ENCODE measurements around the gene TWSG1. TPM values are rescaled to one million over a fixed set of nuclear protein-coding genes. Genes with fewer than 3 reads are reported as not detected.
A peak's percentile ranks its signal among the peaks of the same experiment; 100 is the strongest.

Gene TWSG1
- total and polyA plus RNA-seq, 2 donors from 2014 or later, result 16.9 to 50.1 TPM

GRCh38 chr18:9405130-9405529 lies 70.6 kb downstream of the TWSG1 start:
- no peaks in the 10 kb centered on the region for H3K27me3 ChIP-seq (ENCODE audit: control insufficient read depth, insufficient read depth, low read length)
- intact Hi-C loops (cut with DNase I), result no loop called here
- no peak overlapping the region for H3K4me3 ChIP-seq (ENCODE audit: low read length in 3 of 3)
- FAIRE-seq (no peak), DNase-seq (no peak)
- H3K4me1 ChIP-seq (ENCODE audit: control insufficient read depth in 2 of 3, insufficient read depth in 2 of 3, low read depth in 1 of 3, low read length in 3 of 3), result no peaks in the 10 kb centered on the region
- no peak overlapping the region for H3K27ac ChIP-seq (ENCODE audit: low read depth in 2 of 2, low read length in 2 of 2)
- no peak overlapping the region for H3K9ac ChIP-seq (ENCODE audit: low read length in 3 of 3)
- no peak for TF ChIP-seq CTCF (IDR thresholded peaks at IDR 0.05; ENCODE audit: borderline replicate concordance, extremely low read depth, insufficient read depth)
- no peaks in the 10 kb centered on the region for H3K36me3 ChIP-seq (ENCODE audit: control insufficient read depth in 2 of 3, insufficient read depth in 3 of 3, low read length in 3 of 3)
- H3K9me3 ChIP-seq (ENCODE audit: control insufficient read depth in 2 of 3, insufficient read depth in 1 of 3, low read length in 3 of 3), result no peaks in the 10 kb centered on the region

GRCh38 chr18:9405977-9406376 lies 71.4 kb downstream of the TWSG1 start:
- DNase-seq, result no peak
- Histone ChIP-seq H3K4me3 (ENCODE audit: low read length in 3 of 3) (no peak overlapping the region), H3K36me3 (ENCODE audit: control insufficient read depth in 2 of 3, insufficient read depth in 3 of 3, low read length in 3 of 3) (no peaks in the 10 kb centered on the region), H3K4me1 (ENCODE audit: control insufficient read depth in 2 of 3, insufficient read depth in 2 of 3, low read depth in 1 of 3, low read length in 3 of 3) (no peaks in the 10 kb centered on the region), H3K27me3 (ENCODE audit: control insufficient read depth, insufficient read depth, low read length) (no peaks in the 10 kb centered on the region), H3K9me3 (ENCODE audit: control insufficient read depth in 2 of 3, insufficient read depth in 1 of 3, low read length in 3 of 3) (no peaks in the 10 kb centered on the region), H3K27ac (ENCODE audit: low read depth in 2 of 2, low read length in 2 of 2) (no peak overlapping the region), H3K9ac (ENCODE audit: low read length in 3 of 3) (no peak overlapping the region)
- intact Hi-C loops (cut with DNase I), result no loop called here
- FAIRE-seq, result no peak
- no peak for TF ChIP-seq CTCF (IDR thresholded peaks at IDR 0.05; ENCODE audit: borderline replicate concordance, extremely low read depth, insufficient read depth)

GRCh38 chr18:9410515-9410914 lies 75.9 kb downstream of the TWSG1 start:
- TF ChIP-seq CTCF (IDR thresholded peaks at IDR 0.05; ENCODE audit: borderline replicate concordance, extremely low read depth, insufficient read depth), result no peak

GRCh38 chr18:9413576-9413975 lies 79.0 kb downstream of the TWSG1 start:
- peaks cover 2 to 16% (median 9%) of the 10 kb centered on the region in 3 donors for H3K4me1 ChIP-seq (ENCODE audit: control insufficient read depth in 2 of 3, insufficient read depth in 2 of 3, low read depth in 1 of 3, low read length in 3 of 3)
- no peak overlapping the region for H3K27ac ChIP-seq (ENCODE audit: low read depth in 2 of 2, low read length in 2 of 2)
- H3K9me3 ChIP-seq (ENCODE audit: control insufficient read depth in 2 of 3, insufficient read depth in 1 of 3, low read length in 3 of 3), result no peaks in the 10 kb centered on the region
- DNase-seq (peak in 2 of 5 donors; percentile 52 to 77), FAIRE-seq (no peak)
- intact Hi-C loops (cut with DNase I), result no loop called here
- no peaks in the 10 kb centered on the region for H3K36me3 ChIP-seq (ENCODE audit: control insufficient read depth in 2 of 3, insufficient read depth in 3 of 3, low read length in 3 of 3)
- no peaks in the 10 kb centered on the region for H3K27me3 ChIP-seq (ENCODE audit: control insufficient read depth, insufficient read depth, low read length)
- H3K4me3 ChIP-seq (ENCODE audit: low read length in 3 of 3), result no peak overlapping the region
- no peak for TF ChIP-seq CTCF (IDR thresholded peaks at IDR 0.05; ENCODE audit: borderline replicate concordance, extremely low read depth, insufficient read depth)
- no peak overlapping the region for H3K9ac ChIP-seq (ENCODE audit: low read length in 3 of 3)

More at GRCh38 chr18:9410515-9410914, 75.9 kb downstream of the TWSG1 start:
- H3K9me3 ChIP-seq (ENCODE audit: control insufficient read depth in 2 of 3, insufficient read depth in 1 of 3, low read length in 3 of 3), result no peaks in the 10 kb centered on the region
- no peaks in the 10 kb centered on the region for H3K36me3 ChIP-seq (ENCODE audit: control insufficient read depth in 2 of 3, insufficient read depth in 3 of 3, low read length in 3 of 3)
- intact Hi-C loops (cut with DNase I), result no loop called here
- no peak overlapping the region for H3K9ac ChIP-seq (ENCODE audit: low read length in 3 of 3)
- no peak overlapping the region for H3K27ac ChIP-seq (ENCODE audit: low read depth in 2 of 2, low read length in 2 of 2)
- no peaks in the 10 kb centered on the region for H3K27me3 ChIP-seq (ENCODE audit: control insufficient read depth, insufficient read depth, low read length)
- H3K4me1 ChIP-seq (ENCODE audit: control insufficient read depth in 2 of 3, insufficient read depth in 2 of 3, low read depth in 1 of 3, low read length in 3 of 3), result peaks cover 0 to 3% (median 2%) of the 10 kb centered on the region in 3 donors
- H3K4me3 ChIP-seq (ENCODE audit: low read length in 3 of 3), result no peak overlapping the region
- no peak for DNase-seq
- FAIRE-seq, result no peak

Data from kidney (tissue), 14 donors.